Measurements from ENCODE around the gene DIAPH3.

GRCh38 chr13:60170414-60170813, 6.7 kb upstream of the DIAPH3 start:
- TF ChIP-seq, protein P1, sequence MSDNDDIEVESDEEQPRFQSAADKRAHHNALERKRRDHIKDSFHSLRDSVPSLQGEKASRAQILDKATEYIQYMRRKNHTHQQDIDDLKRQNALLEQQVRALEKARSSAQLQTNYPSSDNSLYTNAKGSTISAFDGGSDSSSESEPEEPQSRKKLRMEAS (IDR thresholded peaks at IDR 0.05; ENCODE audit: low read depth), result no peak
- no peak for TF ChIP-seq POLR2AphosphoS5 (IDR thresholded peaks at IDR 0.05; ENCODE audit: low read depth, low read length)
- TF ChIP-seq CTCF (IDR thresholded peaks at IDR 0.05), result no peak

Data from SK-N-SH (cell line).